NT2/D1 (cell line): ENCODE data around the gene SLC6A9.

ENCODE experiments used
- DNase-seq: peaks from one replicate; pipeline ENCODE4 v3.0.0-alpha.2; 2011; ENCODE audit warnings: low read depth, low spot score
- H3K27me3 ChIP-seq: 2 replicates; pipeline ENCODE4 v1.6.0; 2011; ENCODE audit warnings: mild to moderate bottlenecking; ENCODE audit not compliant: insufficient read length, insufficient read depth
- H3K36me3 ChIP-seq: 2 replicates; pipeline ENCODE4 v1.6.1; 2011; ENCODE audit warnings: mild to moderate bottlenecking, low read length, mixed read lengths; ENCODE audit not compliant: insufficient read depth, insufficient read length
- H3K4me1 ChIP-seq: 2 replicates; pipeline ENCODE4 v1.5.1; 2011; ENCODE audit not compliant: insufficient read depth, insufficient read length
- H3K4me3 ChIP-seq: 2 replicates; pipeline ENCODE4 v1.5.1; 2011; ENCODE audit warnings: low read depth; ENCODE audit not compliant: insufficient read length
- H3K9ac ChIP-seq: 2 replicates; pipeline ENCODE4 v1.6.0; 2011; ENCODE audit warnings: low read depth; ENCODE audit not compliant: insufficient read length
- H3K9me3 ChIP-seq: 2 replicates; pipeline ENCODE4 v1.5.1; 2011; ENCODE audit warnings: mild to moderate bottlenecking, low read length; ENCODE audit not compliant: insufficient read depth
- SUZ12 ChIP-seq: IDR thresholded peaks from 2 replicates; pipeline ENCODE4 v1.6.1; 2011; ENCODE audit not compliant: insufficient read length, insufficient read depth; ENCODE audit errors: extremely low read depth
- YY1 ChIP-seq: IDR thresholded peaks from 2 replicates; pipeline ENCODE4 v1.6.1; 2011; ENCODE audit not compliant: insufficient read length, insufficient read depth
- ZNF274 ChIP-seq: IDR thresholded peaks from 2 replicates; pipeline ENCODE4 v1.6.1; 2011; ENCODE audit warnings: mild to moderate bottlenecking, low read depth, low read length

SLC6A9 gene

DNA sequence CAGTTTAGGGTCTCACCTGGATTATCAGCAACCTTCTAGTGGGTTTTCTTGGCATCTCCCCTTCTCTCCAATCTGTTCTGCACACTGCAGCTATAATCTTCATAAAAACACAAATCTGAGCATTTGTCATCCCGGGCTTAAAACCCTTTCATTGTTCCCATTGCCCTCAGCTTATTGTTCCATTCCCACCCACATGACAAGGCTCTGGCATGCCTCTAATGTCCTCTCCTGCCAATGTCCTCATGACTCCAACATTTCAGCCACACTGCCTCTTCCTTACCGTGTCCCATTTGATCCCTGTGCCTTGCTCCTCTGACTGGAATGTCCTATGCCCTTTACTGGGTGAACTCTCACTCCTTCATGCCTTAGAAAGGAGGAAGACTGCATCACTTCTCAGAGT, 68.9 kb downstream of the SLC6A9 start:
- TF ChIP-seq ZNF274: no peak
- no peak for TF ChIP-seq YY1
- TF ChIP-seq SUZ12: no peak
- H3K27me3 ChIP-seq: no peaks in the 10 kb centered on the region
- H3K36me3 ChIP-seq: peaks cover 87% of the 10 kb centered on the region

DNA sequence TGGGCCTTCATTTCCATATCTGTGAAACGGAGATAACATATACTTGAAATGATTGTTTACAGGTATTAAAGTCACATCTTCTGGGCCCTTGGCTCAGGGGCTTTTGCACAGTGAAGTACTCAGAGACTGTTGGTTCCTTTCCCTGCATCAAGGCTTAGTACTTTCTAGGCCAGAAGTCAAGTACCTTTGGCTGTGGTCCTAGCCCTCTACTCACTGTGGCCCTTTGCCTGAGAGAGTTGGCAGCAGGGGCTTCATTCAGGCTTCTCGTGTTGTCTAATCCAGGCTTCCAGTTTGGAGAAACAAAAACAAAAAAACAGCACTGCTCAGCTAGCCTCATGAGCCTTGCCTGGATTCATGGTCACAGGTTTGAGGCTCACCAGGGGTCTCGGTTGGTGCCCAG, 69.6 kb downstream of the SLC6A9 start:
- Histone ChIP-seq H3K27me3 (no peaks in the 10 kb centered on the region), H3K4me3 (no peak overlapping the region), H3K9me3 (no peaks in the 10 kb centered on the region), H3K4me1 (no peaks in the 10 kb centered on the region), H3K36me3 (peaks cover 87% of the 10 kb centered on the region), H3K9ac (no peak overlapping the region)
- DNase-seq: no peak
- TF ChIP-seq ZNF274: no peak

More for the DNA sequence above, 68.9 kb downstream of the SLC6A9 start:
- Histone ChIP-seq H3K4me3 (no peak overlapping the region), H3K4me1 (no peaks in the 10 kb centered on the region), H3K9ac (no peak overlapping the region), H3K9me3 (no peaks in the 10 kb centered on the region)
- DNase-seq: no peak

DNA sequence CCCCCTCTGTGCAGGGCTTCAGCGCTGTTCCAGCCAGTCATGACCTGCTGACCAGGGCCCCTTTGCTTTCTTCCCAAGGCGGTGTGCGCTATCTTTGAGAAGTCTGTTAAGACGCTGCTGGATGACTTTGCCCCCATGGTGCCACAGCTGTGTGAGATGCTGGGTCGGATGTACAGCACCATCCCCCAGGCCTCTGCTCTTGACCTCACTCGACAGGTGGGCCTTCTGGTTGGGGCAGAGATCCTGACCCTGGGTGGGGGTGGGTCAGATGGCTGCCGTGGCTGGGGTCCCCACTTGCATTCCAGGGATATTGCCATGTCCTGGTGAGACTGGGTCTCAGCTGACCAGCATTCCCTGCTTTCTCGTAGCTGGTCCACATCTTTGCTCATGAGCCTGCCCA, 70.5 kb downstream of the SLC6A9 start:
- H3K9me3 ChIP-seq: no peaks in the 10 kb centered on the region
- H3K36me3 ChIP-seq: peaks cover 86% of the 10 kb centered on the region
- no peak for DNase-seq
- H3K27me3 ChIP-seq: no peaks in the 10 kb centered on the region
- no peak overlapping the region for H3K9ac ChIP-seq
- H3K4me1 ChIP-seq: no peaks in the 10 kb centered on the region
- TF ChIP-seq YY1 (no peak), ZNF274 (no peak), SUZ12 (no peak)
- no peak overlapping the region for H3K4me3 ChIP-seq

DNA sequence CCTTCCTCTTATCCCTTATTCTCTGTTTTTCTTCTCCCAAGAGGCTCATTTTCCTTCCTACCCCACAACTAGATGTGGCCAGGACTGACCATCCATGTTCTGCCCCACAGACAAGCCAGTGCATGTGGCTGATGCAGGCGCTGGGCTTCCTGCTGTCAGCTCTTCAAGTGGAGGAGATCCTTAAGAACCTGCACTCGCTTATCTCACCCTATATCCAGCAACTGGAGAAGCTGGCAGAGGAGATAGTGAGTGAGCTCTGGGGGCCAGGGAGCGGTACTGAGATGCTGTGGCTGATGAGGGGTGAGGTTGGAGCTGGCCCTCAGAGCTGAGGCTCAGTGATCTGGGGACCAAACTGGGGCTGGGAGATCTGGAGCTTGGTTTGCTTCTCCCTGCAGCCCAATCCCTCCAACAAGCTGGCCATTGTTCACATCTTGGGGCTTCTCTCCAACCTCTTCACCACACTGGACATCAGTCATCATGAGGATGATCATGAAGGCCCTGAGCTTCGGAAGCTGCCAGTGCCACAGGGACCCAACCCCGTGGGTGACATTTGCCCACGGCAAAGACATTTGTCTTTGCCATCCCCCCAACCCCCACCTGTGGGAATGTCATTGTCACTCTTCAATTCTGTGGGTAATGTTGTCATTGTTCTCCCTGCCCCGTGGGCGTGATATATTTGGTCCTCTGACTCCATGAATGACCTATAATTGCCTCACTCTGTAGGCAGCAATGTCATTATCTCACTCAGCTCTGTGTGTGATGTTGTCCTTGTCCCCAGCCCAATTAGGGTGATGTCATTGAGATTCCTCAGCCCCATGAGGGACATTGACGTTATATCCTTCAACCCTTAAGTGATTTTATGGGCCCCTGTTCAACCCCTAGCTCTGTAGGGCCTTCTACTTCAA, 72.7 kb downstream of the SLC6A9 start:
- H3K36me3 ChIP-seq: peaks cover 74% of the 10 kb centered on the region

DNA sequence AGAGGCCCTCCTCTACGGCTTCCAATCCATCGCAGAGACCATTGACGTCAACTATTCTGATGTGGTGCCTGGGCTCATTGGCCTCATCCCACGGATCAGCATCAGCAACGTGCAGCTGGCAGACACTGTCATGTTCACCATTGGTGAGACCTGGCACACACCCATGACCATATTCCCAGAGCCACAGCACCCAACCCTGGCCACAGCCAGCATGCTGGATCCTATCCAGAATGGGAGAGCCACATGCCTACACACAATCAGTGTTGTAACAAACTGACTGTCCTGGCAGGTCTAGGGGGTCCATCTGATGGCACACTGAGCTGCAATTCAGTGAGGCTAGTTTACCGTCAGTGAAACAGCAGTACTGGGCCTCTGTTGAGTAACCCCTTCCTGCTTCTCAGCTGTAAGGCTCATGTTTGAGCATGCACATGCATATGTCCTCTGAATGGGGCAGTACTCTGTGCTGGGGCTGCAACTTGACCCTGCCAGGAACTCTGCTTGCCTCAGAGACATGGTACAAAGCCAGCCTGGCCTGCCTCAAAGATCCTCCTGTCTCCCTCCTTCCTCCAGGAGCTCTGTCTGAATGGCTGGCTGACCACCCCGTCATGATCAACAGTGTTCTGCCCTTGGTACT, 73.7 kb downstream of the SLC6A9 start:
- Histone ChIP-seq H3K9ac (no peak overlapping the region), H3K9me3 (no peaks in the 10 kb centered on the region), H3K4me3 (no peak overlapping the region), H3K36me3 (peaks cover 64% of the 10 kb centered on the region), H3K27me3 (no peaks in the 10 kb centered on the region), H3K4me1 (no peaks in the 10 kb centered on the region)
- no peak for TF ChIP-seq YY1
- TF ChIP-seq SUZ12: no peak
- no peak for TF ChIP-seq ZNF274
- DNase-seq: no peak

More for the DNA sequence above, 72.7 kb downstream of the SLC6A9 start:
- TF ChIP-seq SUZ12 (no peak), YY1 (no peak), ZNF274 (no peak)
- Histone ChIP-seq H3K27me3 (no peaks in the 10 kb centered on the region), H3K9ac (no peak overlapping the region), H3K4me3 (no peak overlapping the region), H3K9me3 (no peaks in the 10 kb centered on the region), H3K4me1 (no peaks in the 10 kb centered on the region)
- DNase-seq: no peak

DNA sequence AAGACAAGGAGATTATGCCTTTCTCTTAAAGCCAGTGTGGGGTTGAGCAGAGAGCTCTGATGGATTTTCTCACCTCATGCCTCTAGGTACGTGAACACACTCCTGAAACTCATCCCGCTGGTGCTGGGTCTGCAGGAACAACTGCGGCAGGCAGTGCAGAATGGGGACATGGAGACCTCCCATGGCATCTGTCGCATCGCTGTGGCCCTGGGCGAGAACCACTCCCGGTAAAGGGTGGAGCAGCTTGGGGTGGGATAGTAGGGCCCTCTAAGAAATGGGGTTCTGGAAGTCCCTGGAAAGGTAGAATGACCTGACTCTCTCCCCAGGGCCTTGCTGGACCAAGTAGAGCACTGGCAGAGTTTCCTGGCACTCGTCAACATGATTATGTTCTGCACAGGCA, 75.0 kb downstream of the SLC6A9 start:
- no peak for TF ChIP-seq ZNF274
- no peak for TF ChIP-seq YY1
- TF ChIP-seq SUZ12: no peak
- DNase-seq: no peak

DNA sequence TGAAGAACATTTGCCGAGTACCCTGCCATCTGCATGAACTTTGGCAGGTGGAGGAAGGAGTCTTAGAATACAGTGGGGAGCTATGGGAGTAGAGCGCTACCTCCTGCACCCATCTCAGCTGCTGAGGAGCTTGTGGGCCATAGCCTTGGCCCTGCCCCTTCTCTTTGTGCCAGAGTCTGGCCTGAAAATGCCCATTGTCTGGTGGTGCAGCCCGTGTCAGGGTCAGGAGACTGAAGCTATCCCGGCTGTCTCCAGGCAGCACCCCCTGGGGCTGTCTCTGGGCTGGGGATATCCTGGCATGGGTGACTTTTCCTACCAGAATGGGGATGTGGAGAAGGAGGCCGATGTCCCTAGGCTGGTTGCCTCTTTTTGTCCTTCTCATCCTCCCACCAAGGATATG, 77.2 kb downstream of the SLC6A9 start:
- DNase-seq: no peak
- no peaks in the 10 kb centered on the region for H3K27me3 ChIP-seq
- no peak for TF ChIP-seq SUZ12
- no peak for TF ChIP-seq YY1
- TF ChIP-seq ZNF274: no peak
- H3K36me3 ChIP-seq: peaks cover 55% of the 10 kb centered on the region
- H3K9me3 ChIP-seq: no peaks in the 10 kb centered on the region
- H3K9ac ChIP-seq: no peak overlapping the region
- no peak overlapping the region for H3K4me3 ChIP-seq
- H3K4me1 ChIP-seq: no peaks in the 10 kb centered on the region

More for the DNA sequence above, 75.0 kb downstream of the SLC6A9 start:
- Histone ChIP-seq H3K4me1 (no peaks in the 10 kb centered on the region), H3K4me3 (no peak overlapping the region), H3K36me3 (peaks cover 55% of the 10 kb centered on the region), H3K9ac (no peak overlapping the region), H3K27me3 (no peaks in the 10 kb centered on the region), H3K9me3 (no peaks in the 10 kb centered on the region)

DNA sequence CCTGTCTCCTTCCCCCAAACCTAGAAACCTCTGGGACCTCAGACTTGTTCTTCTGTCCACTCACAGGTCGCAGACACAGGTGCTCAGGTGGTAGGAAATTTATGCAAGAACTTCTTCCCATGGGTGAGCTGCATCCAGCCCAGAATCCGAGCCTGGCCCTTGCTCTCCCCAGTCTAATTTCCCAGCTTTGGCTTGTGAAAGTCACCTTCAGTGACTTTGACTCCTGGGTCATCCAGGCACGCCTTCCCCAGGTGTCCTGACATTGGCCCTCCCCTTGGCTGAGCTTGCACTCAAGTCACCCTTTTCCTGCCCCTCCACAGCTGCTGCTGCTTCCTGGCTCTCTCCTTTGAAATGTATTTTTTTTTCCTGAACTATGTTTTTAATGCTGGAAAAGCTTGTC, 77.9 kb downstream of the SLC6A9 start:
- no peak for TF ChIP-seq YY1
- no peak for TF ChIP-seq ZNF274
- no peak for TF ChIP-seq SUZ12
- H3K36me3 ChIP-seq: peaks cover 53% of the 10 kb centered on the region
- peaks cover 3% of the 10 kb centered on the region for H3K4me1 ChIP-seq
- no peaks in the 10 kb centered on the region for H3K27me3 ChIP-seq
- H3K4me3 ChIP-seq: no peak overlapping the region
- no peak overlapping the region for H3K9ac ChIP-seq
- H3K9me3 ChIP-seq: no peaks in the 10 kb centered on the region
- DNase-seq: no peak
